Endothelial cell of umbilical vein (primary cell): ENCODE measurements around the gene DYRK1B. TPM values are rescaled to one million over a fixed set of nuclear protein-coding genes. Genes with fewer than 3 reads are reported as not detected.

ENCODE experiments used
- BruUV-seq: library from RNA; stranded (reverse); fragments of 400-500 nt; replicated peaks from 2 replicates; lab custom pipeline; 2021; lab: Mats Ljungman, UMichigan
- CTCF ChIA-PET: fragments of 300-600, 350-600 bp; sonication (Branson Sonifier 250); formaldehyde crosslinking; loops from one replicate; lab custom pipeline; 2021; ENCODE audit warnings: antibody characterized with exemption, inconsistent platforms; lab: Charles Lee
- POLR2A ChIA-PET: fragments of 300-600, 350-600 bp; sonication (Branson Sonifier 250); formaldehyde crosslinking; loops from one replicate; lab custom pipeline; 2021; ENCODE audit warnings: antibody characterized with exemption, inconsistent platforms; lab: Charles Lee
- DNase-seq: peaks from one replicate; pipeline ENCODE4 v3.0.0-alpha.2; 2011; ENCODE audit warnings: low read depth, low spot score
- FAIRE-seq: peaks from 2 replicates; lab custom pipeline; 2011; peaks lifted over from hg19 to GRCh38; lab: Jason Lieb, UNC
- H2AFZ ChIP-seq: 2 replicates; pipeline ENCODE4 v1.6.0; 2012; ENCODE audit warnings: low read depth, low read length, control low read depth, inconsistent platforms
- H3K27ac ChIP-seq: 2 replicates; pipeline ENCODE4 v1.5.1; 2011; ENCODE audit warnings: low read depth, mild to moderate bottlenecking, control low read depth, low read length, moderate library complexity; ENCODE audit not compliant: insufficient read depth
- H3K27me3 ChIP-seq, 2 experiments: 2 replicates each; pipeline versions ENCODE4 v1.6.0 to v1.6.1; 2011; ENCODE audit warnings: low read length in 2 of 2, mixed read lengths in 1 of 2; ENCODE audit not compliant: control insufficient read depth in 2 of 2, insufficient read depth in 2 of 2
- H3K36me3 ChIP-seq, 2 experiments: 2 replicates in 1 of 2; 3 replicates in 1 of 2; pipeline ENCODE4 v1.5.1; 2011; ENCODE audit warnings: low read length in 2 of 2, mild to moderate bottlenecking in 1 of 2, moderate library complexity in 1 of 2; ENCODE audit not compliant: control insufficient read depth in 2 of 2, insufficient read depth in 2 of 2; ENCODE audit errors: extremely low read depth in 1 of 2
- H3K4me1 ChIP-seq: 3 replicates; pipeline ENCODE4 v1.5.1; 2011; ENCODE audit warnings: mild to moderate bottlenecking, low read length; ENCODE audit not compliant: control insufficient read depth, insufficient read depth; ENCODE audit errors: extremely low read depth
- H3K4me2 ChIP-seq: 2 replicates; pipeline ENCODE4 v1.6.1; 2011; ENCODE audit warnings: low read length, control low read depth, mixed read lengths; ENCODE audit not compliant: insufficient read depth
- H3K4me3 ChIP-seq, 3 experiments: fragments of 200-600 bp in 1 of 3; sonication (generic), shearing (Covaris generic) in 1 of 3; replicated peaks in 1 of 3; 2 replicates each; pipeline ENCODE4 v1.5.1; 2011 to 2016; ENCODE audit warnings: control low read depth in 3 of 3, low read length in 3 of 3, mild to moderate bottlenecking in 2 of 3, inconsistent platforms in 1 of 3, low read depth in 1 of 3, moderate library complexity in 1 of 3; ENCODE audit not compliant: insufficient read depth in 1 of 3
- H3K79me2 ChIP-seq: 2 replicates; pipeline ENCODE4 v1.6.0; 2012; ENCODE audit warnings: low read length, inconsistent platforms; ENCODE audit not compliant: control insufficient read depth, insufficient read depth
- H3K9ac ChIP-seq: replicated peaks from 2 replicates; pipeline ENCODE3; 2011; ENCODE audit warnings: low read length, control low read depth; ENCODE audit not compliant: insufficient read depth; ENCODE audit errors: extremely low read depth
- H3K9me1 ChIP-seq: replicated peaks from 3 replicates; pipeline ENCODE4 v1.6.0; 2011; ENCODE audit warnings: mild to moderate bottlenecking, low read length; ENCODE audit not compliant: control insufficient read depth, insufficient read depth; ENCODE audit errors: extremely low read depth
- H3K9me3 ChIP-seq: replicated peaks from 2 replicates; pipeline ENCODE4 v1.5.1; 2012; ENCODE audit warnings: low read length, inconsistent platforms; ENCODE audit not compliant: control insufficient read depth, insufficient read depth
- H4K20me1 ChIP-seq: replicated peaks from 2 replicates; pipeline ENCODE3; 2011; ENCODE audit warnings: mild to moderate bottlenecking, low read length; ENCODE audit not compliant: control insufficient read depth, insufficient read depth; ENCODE audit errors: extremely low read depth
- CTCF ChIP-seq, 2 donors: IDR thresholded peaks; 1 replicate in 1 of 2; 2 replicates in 1 of 2; pipeline ENCODE4 v1.5.1; 2011; ENCODE audit warnings: low read length in 2 of 2, mild to moderate bottlenecking in 2 of 2, moderate library complexity in 2 of 2, control low read depth in 1 of 2, inconsistent platforms in 1 of 2, low read depth in 1 of 2; ENCODE audit not compliant: insufficient read depth in 1 of 2; ENCODE audit errors: extremely low read depth in 1 of 2
- EZH2 ChIP-seq: IDR thresholded peaks from 2 replicates; pipeline ENCODE4 v1.6.1; 2012; ENCODE audit warnings: borderline replicate concordance, low read depth, mild to moderate bottlenecking, moderate library complexity, low read length, inconsistent platforms; ENCODE audit not compliant: severe bottlenecking
- FOS ChIP-seq: IDR thresholded peaks from 2 replicates; pipeline ENCODE4 v1.6.1; 2011; ENCODE audit warnings: mild to moderate bottlenecking, low read length, moderate library complexity, borderline replicate concordance; ENCODE audit not compliant: insufficient read depth
- GATA2 ChIP-seq: IDR thresholded peaks from 2 replicates; pipeline ENCODE4 v1.7.0; 2011; ENCODE audit warnings: low read depth, mild to moderate bottlenecking, moderate library complexity, mixed read lengths, low read length; ENCODE audit not compliant: insufficient read length, insufficient read depth
- MAX ChIP-seq: IDR thresholded peaks from 2 replicates; pipeline ENCODE4 v1.6.1; 2011; ENCODE audit not compliant: insufficient read depth, insufficient read length
- MYC ChIP-seq: IDR thresholded peaks from one replicate; pipeline ENCODE4 v1.6.1; 2011; ENCODE audit warnings: mild to moderate bottlenecking, low read depth, low read length
- POLR2A ChIP-seq: IDR thresholded peaks from 2 replicates; pipeline ENCODE4 v1.6.1; 2012; ENCODE audit warnings: low read depth, mild to moderate bottlenecking, control low read depth, low read length
- POLR2AphosphoS5 ChIP-seq: IDR thresholded peaks from 2 replicates; pipeline ENCODE4 v1.6.1; 2012; ENCODE audit warnings: low read depth, mild to moderate bottlenecking, control low read depth, low read length, moderate library complexity; ENCODE audit not compliant: insufficient read depth
- dilution Hi-C: fragments of 300-500 bp; cut with MboI; formaldehyde crosslinking; loops from one replicate; pipeline ENCODE4 v1.15.0; 2019; ENCODE audit warnings: low sequenced_read_pairs; ENCODE audit not compliant: extremely low pct_ligation_motif_present
- intact Hi-C: fragments of 100-400 bp; cut with micrococcal nuclease; formaldehyde crosslinking; loops from one replicate; pipeline ENCODE4 v1.10.0; 2022
- polyA plus RNA-seq, 4 experiments: library from polyadenylated mRNA; depleted of rRNA in 3 of 4; stranded (reverse) in 3 of 4; unstranded in 1 of 4; fragments of >200 nt; gene quantifications; 2 replicates each; pipeline versions ENCODE4 v1.2.1 to v1.2.3, GENCODE V29; 2011 to 2012; ENCODE audit warnings: missing spikeins in 1 of 4
- total RNA-seq: library from RNA; stranded (reverse); gene quantifications from 2 replicates; pipeline ENCODE4 v1.2.3, GENCODE V29; 2021

Gene DYRK1B
- total and polyA plus RNA-seq, 2 donors (not counting 3 experiments of a cell fraction or from before 2014, with no cell fraction given): 17.7 to 30.8 TPM

GRCh38 chr19:39837978-39838377, 4.0 kb upstream of the DYRK1B start:
- intact Hi-C loops: no loop called here
- Histone ChIP-seq H3K36me3 (peaks cover 4 to 25% of the 10 kb centered on the region in 2 experiments), H3K9me3 (no peaks in the 10 kb centered on the region), H2AFZ (no peak overlapping the region), H3K27me3 (no peaks in the 10 kb centered on the region), H3K4me3 (no peak overlapping the region), H3K4me2 (no peak overlapping the region), H3K9me1 (no peaks in the 10 kb centered on the region), H3K4me1 (peaks cover 4% of the 10 kb centered on the region), H3K9ac (no peak overlapping the region), H3K27ac (no peak overlapping the region), H3K79me2 (peaks cover 38% of the 10 kb centered on the region), H4K20me1 (no peaks in the 10 kb centered on the region)
- CTCF ChIA-PET: no interaction called here
- POLR2A ChIA-PET: no interaction called here
- TF ChIP-seq MAX (no peak), MYC (no peak), FOS (no peak)
- dilution Hi-C loops: no loop called here
- DNase-seq: no peak
- no TSS peak for BruUV-seq
- FAIRE-seq: no peak

GRCh38 chr19:39834287-39834841, 402 bp upstream of the DYRK1B start:
- Histone ChIP-seq H3K36me3 (peaks cover 4 to 38% of the 10 kb centered on the region in 2 experiments), H3K4me3 (no peak overlapping the region), H3K27me3 (no peaks in the 10 kb centered on the region), H2AFZ (peak overlapping the region; percentile 33), H3K79me2 (peaks cover 11% of the 10 kb centered on the region), H3K4me1 (peaks cover 8% of the 10 kb centered on the region), H3K9ac (no peak overlapping the region), H3K9me3 (no peaks in the 10 kb centered on the region), H3K9me1 (no peaks in the 10 kb centered on the region), H3K4me2 (peak overlapping the region; percentile 1), H4K20me1 (no peaks in the 10 kb centered on the region), H3K27ac (no peak overlapping the region)
- CTCF ChIA-PET: interaction anchor here (0.6 to 2.1 kb wide), 7 partner anchors 9 to 136 kb away, joined by 3 to 31 read pairs (median 6); partner anchors contain the start of genes FBL and PSMC4
- intact Hi-C loops: loop anchor here (5.0 kb wide), 1 partner anchor 593 kb away; the partner anchor contains the start of gene SERTAD1
- dilution Hi-C loops: no loop called here
- BruUV-seq: no TSS peak
- TF ChIP-seq MAX (no peak), POLR2AphosphoS5 (no peak), POLR2A (no peak), EZH2 (no peak), MYC (no peak), CTCF (IDR thresholded peaks at IDR 0.05; ENCODE audit: extremely low read depth in 1 of 2, insufficient read depth in 1 of 2, low read depth in 1 of 2, low read length in 2 of 2) (no peak), GATA2 (no peak)
- FAIRE-seq (peak; percentile 4), DNase-seq (no peak)
- POLR2A ChIA-PET: interaction anchor here (1.2 to 1.6 kb wide), 3 partner anchors 8 to 12 kb away, joined by 3 to 6 read pairs (median 4); partner anchors contain the start of gene FBL
